ENCODE measurements around the gene NLE1.

GRCh38 chr17:35121315-35121714 lies 20.8 kb downstream of the NLE1 start, which contains the start of gene FNDC8:
- no peak for TF ChIP-seq CTCF (IDR thresholded peaks at IDR 0.05)
- TF ChIP-seq EZH2 (IDR thresholded peaks at IDR 0.05; ENCODE audit: borderline replicate concordance, insufficient read depth, low read depth, low read length, poor library complexity, severe bottlenecking) = no peak

Data from B cell (primary cell).